Measurements from ENCODE around the gene ZNF205.

DNA sequence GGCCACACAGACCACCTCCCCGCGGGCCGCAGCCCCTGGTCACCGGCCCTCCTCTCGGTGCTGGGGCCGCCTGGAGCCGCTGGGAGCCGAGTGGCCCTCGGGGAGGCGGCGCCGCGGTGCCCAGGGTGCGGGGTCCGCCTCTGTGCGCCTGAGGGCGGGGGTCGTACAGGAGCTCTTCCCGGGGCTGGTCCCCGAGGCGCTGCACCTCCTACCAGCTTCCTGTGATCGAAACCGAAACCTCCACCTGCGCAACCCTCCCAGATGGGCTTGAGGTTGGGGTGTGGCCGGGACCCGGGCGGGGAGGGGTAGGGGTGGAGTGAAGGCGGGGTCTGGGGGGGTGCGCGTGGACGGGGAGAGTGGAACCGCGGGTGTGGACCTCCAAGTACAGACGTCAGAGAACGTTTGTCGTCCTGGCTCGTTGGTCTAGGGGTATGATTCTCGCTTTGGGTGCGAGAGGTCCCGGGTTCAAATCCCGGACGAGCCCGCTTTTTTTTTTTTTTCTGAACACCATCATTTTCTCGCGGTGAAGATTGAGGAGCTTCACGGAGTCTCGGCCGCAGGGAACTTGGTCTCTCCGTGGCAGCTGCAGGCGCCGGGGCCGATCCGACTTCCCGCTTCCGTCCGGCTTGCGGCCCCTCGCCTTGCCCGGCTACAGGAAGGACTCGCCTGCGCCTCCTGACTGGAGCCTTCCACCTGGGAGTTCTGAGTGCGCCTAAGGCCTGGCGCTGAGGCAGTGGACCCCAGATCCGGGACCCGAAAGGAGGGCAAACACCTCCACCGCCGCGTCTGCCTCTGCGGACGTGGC, 46.3 kb downstream of the ZNF205 start:
- TF ChIP-seq, protein P1, sequence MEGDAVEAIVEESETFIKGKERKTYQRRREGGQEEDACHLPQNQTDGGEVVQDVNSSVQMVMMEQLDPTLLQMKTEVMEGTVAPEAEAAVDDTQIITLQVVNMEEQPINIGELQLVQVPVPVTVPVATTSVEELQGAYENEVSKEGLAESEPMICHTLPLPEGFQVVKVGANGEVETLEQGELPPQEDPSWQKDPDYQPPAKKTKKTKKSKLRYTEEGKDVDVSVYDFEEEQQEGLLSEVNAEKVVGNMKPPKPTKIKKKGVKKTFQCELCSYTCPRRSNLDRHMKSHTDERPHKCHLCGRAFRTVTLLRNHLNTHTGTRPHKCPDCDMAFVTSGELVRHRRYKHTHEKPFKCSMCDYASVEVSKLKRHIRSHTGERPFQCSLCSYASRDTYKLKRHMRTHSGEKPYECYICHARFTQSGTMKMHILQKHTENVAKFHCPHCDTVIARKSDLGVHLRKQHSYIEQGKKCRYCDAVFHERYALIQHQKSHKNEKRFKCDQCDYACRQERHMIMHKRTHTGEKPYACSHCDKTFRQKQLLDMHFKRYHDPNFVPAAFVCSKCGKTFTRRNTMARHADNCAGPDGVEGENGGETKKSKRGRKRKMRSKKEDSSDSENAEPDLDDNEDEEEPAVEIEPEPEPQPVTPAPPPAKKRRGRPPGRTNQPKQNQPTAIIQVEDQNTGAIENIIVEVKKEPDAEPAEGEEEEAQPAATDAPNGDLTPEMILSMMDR (conservative IDR thresholded peaks at IDR 0.05) = no peak
- TF ChIP-seq EZH2 (IDR thresholded peaks at IDR 0.05; ENCODE audit: low read depth) = no peak
